HG03159 (cell line): ENCODE measurements around the gene TMEM179.
"Not testable (repeated sequence)": the region's sequence is repeated elsewhere in the genome, so short reads cannot be mapped to it uniquely, and the experiment has no call there.

Source experiments
- ATAC-seq: cut with Tn5 transposase; IDR thresholded peaks from one replicate; pipeline ENCODE4 v1.9.1; 2021; ENCODE audit warnings: mild to moderate bottlenecking, moderate library complexity; ENCODE audit not compliant: unreplicated experiment

TMEM179 gene

DNA sequence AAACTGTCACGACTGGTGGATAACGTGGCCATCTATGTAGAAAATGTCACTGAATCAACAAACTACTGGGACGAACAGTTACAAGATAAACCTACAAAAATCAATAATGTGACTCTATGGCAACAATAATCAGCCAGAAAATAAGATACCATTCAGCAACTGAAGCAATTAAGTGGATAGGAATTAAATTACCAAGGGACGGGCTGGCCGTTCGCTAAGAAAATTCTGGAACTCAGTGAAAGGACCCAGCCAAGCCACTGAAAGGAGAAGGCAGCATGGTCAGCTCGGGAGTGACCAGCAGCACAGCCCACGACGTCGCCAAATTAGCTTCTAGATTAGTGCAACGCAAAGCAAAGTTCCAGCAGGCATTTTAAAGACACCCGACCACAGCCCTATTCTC is 33.6 kb upstream of the TMEM179 start:
- no peak for ATAC-seq

DNA sequence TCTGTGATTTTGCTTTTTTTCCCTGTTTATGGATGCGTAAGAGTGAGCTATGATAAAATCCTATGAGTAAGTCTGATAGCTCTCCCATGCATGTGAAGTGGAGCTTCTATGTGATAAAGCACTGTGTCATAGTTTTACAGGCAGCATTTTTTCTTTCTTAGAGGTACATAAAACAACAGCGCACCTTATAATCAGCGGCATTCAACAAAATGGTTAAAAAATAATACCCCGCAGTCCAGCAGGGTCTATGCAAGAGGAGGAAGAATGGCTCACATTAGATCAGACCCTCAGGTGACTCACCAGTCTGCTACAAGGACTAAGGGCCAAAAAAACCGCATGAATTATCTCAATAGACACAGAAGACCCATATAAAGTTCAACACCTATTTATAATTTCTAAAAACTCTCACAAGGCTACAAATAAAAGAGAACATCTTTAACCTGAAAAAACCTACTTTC is 33.0 kb upstream of the TMEM179 start:
- ATAC-seq: no peak

DNA sequence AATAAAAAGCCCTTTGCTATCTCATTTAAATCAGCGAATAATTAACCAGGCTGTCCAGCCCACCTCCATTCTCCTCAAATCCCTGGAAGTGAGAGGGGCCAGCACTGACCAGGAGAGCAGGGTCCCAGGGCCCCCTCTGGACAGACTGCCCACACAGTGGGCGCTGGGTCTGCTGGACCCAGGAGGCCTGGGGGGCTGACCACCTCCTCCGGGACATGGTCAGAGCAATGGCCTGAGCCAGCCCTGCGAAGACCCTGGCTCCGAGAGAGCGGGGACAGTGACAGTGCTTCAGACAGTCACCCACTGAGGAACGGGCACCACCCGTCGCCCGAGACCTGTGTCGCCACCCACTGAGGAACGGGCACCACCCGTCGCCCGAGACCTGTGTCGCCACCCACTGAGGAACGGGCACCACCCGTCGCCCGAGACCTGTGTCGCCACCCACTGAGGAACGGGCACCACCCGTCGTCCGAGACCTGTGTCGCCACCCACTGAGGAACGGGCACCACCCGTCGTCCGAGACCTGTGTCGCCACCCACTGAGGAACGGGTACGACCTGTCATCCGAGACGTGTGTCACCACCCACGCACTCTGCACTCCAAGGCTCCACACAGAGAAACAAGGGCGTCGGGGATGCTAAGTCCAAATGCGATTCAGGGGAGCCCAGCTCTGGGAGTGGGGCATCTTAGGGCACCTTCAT is 32.4 kb upstream of the TMEM179 start:
- ATAC-seq: not testable (repeated sequence)

- no peak for ATAC-seq
Observed at GRCh38 chr14:104636131-104636530, 31.6 kb upstream of the TMEM179 start.

DNA sequence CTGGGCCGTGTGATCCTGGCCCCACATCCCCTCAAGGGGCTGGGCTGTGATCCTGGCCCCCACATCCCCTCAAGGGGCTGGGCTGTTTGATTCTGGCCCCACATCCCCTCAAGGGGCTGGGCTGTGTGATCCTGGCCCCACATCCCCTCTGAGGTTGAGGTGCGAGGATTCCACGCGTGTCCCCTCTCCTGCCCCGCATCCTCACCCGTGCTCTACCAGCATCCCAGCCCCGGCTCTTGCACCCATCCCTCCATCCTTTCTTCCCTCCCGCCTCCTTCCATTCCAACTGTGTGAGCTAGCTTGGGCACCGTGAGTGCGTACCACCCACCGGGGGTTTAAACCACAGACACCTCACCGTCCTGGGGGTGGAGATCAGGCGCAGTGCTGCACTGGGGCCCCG is 31.1 kb upstream of the TMEM179 start:
- ATAC-seq: no peak

DNA sequence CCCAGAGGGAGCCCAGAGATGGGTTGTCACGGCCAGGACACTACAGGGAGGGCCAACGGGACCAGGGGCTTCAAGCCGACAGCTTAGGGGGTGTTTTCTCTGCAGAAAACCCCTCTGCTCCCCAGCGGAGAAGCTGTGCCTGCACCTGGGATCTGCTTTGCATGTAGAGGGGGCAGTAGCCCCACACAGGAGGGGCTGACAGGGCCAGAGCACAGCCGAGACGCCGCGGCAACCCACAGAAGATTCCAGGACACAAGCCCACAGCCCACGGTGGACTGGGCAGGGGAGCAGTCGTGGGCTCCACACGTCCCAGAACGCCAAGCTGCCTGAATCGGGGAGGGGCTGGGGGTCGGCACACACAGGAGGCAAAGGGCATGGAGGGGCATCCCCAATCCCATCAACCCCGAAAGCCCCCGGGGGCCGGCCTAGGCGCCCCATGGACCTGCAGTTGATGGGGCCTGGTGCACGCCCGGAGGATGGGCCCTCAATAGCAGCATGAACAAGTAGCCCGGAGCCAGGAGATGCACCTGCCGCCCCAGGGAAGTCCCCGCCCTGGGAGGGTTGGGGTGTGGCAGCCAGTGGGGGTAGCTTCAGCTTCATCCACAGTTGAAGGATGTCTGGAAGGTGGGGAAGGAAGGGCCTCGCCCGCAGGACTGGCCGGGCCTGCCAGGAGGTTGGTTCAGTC is 30.5 kb upstream of the TMEM179 start:
- ATAC-seq: no peak

- no peak for ATAC-seq
Observed at GRCh38 chr14:104634138-104634760, 29.7 kb upstream of the TMEM179 start.

DNA sequence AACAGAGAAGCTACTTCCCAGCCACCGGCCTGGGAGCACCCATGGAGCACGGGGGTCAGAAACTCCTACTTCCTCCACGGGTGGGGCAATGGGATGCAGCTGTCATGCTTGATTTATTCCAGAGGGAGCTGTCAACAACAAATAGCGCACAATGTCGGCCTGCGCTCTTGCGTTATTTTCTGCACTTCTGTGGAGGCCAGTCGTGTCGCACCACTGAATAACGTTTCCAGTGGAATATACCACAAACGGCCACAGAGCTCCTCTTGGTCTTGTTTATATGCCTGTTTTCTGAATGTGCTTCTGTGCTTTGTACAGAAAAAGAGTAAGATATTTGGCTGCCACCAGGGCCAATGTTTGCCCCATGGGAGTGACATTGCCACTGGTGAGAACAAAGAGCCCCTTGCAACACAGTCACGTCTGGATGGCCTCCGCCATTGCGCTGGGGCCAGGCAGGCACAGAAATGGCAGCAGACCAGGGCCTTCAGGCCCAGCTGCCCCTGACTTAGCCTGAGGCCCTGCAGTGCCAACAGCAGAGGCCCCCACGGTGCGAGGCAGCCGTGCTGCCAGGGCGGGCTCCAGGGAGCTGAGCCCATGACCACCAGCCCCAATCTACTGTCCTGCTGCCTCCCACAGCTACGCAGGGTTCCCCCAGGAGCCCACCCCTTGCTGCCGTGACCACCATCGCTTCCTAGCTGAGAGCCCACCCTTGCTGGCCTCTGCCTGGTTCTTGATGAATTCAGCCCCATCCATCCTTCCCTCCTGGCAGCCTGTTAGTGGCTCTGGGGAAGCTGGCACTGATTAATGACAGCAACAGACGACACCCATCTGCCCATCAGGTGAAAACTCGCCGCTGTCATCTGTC is 28.9 kb upstream of the TMEM179 start:
- ATAC-seq: no peak

GRCh38 chr14:104632781-104633180 is 28.2 kb upstream of the TMEM179 start:
- ATAC-seq: no peak

GRCh38 chr14:104624939-104625338 is 20.4 kb upstream of the TMEM179 start:
- no peak for ATAC-seq

DNA sequence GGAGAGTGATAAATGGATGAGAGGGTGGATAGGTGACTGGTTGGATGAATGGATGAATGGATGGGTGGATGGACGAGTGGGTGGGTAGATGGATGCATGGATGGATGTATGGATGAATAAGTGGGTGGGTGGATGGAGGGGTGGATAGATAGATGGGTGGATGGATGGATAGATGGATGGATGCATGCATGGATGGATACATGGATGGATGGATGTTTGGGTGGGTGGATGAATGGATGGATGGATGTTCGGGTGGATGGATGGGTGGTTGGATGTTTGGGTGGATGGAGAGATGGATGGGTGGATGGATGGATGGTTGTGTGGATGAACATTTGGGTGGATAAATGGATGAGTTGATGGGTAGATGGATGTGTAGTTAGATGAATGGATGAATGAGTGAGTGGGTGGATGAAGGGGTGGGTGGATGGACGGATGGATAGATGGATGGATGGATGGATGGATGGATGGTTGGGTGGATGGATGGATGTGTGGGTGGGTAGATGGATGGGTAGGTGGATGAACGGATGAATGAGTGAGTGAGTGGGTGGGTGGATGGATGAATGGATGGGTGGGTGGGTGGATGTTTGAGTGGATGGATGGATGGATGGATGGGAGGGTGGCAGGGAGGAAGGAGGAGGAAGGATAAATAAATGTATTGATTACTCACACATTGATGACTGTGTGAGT is 9.7 kb upstream of the TMEM179 start:
- no peak for ATAC-seq

DNA sequence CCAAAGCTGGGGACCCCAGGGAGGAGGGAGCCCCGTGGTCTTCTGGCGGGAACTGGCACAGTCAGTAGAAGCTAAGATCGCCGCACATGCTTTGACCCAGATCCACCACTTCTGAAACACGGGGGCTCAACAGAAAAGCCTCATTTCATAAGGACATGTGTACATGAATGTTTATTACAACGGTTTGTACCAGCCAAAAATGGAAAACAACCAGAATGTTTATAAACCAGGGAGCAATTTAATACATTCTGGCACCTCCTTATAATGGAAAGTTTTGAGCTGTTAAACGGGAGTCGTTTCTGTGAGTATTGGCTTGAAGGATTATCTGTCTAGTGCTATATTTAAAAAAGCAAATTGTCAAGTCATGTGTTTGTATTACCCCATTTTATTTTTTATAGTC is 7.3 kb upstream of the TMEM179 start:
- ATAC-seq: no peak

DNA sequence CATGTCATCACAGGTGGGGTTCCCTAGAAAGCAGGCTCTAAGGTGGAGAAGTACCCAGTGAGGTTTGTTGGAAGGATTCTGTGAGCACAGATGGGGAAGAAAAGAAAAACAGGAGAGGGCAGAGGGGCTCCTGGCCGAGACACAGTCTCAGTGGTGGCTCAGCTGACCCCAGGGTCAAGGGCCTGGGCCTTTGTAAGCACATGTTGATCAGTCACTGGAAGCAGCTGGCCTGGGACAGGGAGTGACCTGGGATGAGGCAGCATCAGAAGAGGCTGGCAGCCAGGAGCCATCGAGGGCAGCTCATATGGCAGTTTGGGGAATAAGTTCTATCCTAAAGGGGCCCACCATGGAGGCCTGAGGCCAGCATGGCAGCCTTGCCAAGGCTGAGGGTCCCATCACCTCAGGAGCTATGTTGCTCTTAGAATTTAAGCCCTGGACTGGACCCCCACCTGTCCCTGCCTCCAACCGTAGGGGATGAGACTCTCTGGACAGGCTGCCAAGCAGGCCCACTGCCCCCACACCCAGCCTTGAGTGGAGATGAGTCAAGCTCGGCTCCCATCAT is 6.3 kb upstream of the TMEM179 start:
- ATAC-seq: no peak

DNA sequence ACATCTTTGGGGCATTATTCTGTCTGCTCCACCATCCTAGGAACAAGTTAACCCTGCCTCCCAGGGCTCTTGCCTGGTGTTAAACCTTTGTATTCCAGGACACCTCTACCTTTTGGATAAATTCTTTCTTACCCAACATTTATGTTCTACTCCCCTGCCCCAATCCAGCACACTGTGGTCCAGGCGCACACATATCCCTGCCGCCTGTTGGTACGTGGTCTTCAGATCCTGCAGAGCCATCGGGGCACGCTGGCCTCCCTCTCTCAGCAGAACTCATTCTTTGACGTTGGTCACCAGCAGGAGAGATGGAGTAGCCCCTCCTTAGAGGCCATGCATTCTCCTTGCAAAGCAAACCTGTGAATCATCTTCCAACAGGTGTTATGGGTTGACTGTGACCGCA is 5.1 kb upstream of the TMEM179 start:
- no peak for ATAC-seq

DNA sequence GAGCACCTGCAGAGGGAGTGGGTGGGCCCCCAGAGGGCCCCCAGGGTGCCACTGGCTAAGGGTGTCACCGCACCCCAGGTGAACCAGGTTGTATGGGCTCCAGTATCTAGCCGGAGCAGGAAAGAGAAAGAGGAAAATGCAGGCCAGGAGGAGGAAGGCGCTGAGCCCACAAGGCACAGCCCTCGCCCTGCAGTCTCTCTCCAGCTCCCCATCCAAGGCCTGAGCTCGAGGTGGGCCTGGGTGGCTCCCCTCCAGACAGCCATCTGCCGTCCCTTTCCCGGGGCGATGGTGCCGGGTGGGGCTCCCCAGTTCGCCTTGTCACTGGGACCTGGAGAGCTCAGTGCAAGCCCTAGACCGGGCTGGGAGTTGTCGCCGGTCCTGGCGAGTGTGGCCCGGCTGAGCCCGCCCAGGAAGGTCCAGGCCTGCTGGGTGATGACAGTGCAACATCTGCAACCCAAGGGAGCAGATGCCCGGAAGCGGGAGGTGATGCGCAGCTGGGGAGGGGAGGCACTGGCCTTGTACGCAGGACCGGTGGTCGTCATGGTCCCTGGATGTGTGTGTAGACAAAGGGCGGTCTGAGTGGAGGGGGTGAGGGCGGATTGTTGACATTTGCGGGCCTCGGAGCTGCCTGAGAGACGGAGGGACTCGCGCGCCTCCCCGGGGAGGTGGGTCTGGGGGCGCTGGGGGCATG is 716 bp downstream of the TMEM179 start:
- no peak for ATAC-seq

DNA sequence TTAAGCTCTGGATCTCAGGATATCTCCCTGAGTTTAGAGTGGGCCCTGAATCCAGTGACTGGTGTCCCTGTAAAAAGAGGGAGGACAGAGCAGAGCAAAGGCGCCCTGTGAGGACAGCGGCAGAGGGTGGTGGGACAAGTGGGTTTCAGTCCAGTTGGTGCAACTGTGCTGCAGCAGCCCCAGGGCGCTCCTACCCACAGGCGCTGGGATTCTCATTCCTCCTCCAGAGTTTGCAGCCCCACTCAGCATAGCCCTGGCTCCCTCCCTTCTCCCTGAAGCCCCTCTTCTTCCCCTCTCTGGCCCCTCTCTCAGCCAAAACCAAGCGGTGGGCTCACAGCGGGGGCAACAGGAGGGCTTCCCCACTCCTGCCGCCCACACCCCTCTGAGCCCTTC is 1.6 kb downstream of the TMEM179 start:
- no peak for ATAC-seq

DNA sequence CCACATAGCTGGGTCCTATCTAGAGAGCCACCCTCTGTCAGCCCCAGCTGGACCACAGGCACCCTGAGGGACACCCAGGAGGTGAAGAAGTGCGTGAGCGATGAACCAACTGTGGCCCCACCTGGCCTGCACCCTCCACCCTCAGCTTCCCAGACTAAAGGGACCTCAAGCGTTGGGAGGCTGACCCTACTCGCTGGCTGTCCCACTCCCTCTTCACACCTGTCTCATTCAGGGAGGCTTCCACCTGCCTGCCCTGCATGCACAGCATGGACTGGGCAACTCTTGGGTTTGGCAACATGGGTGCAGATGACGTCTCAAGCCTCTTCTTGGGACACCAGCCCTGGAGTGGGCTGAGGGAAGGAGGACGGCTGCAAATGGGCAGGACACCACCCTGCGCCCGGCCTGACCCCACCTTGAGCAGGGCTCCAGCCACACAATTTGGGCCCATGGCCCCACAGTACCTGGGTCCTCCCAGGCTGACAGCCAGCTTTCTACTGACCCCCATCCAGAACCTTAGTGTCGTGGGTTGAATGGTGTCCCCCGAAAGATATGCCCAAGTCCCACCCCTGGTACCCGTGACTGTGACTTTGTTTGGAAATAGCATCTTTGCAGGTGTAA is 2.1 kb downstream of the TMEM179 start:
- ATAC-seq: no peak

DNA sequence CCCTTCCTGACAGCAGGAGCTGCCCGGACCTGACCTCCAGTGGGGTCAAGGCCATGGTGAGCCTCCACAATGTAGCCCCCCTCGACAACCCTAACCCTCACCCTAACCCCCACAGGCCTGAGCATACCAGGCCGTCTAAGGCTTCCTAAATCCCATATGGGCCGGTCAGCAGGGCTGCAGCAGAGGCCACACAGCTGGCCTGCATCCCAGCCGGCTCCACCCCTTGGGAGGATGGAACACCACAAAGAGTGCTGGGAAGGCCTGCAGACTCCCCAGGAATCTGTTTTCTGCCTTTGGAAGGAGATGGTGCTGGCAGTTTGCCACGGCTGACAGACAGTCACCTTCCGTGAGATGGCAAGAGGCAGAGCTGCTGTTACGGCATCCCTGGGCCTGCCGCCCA is 2.8 kb downstream of the TMEM179 start:
- no peak for ATAC-seq

DNA sequence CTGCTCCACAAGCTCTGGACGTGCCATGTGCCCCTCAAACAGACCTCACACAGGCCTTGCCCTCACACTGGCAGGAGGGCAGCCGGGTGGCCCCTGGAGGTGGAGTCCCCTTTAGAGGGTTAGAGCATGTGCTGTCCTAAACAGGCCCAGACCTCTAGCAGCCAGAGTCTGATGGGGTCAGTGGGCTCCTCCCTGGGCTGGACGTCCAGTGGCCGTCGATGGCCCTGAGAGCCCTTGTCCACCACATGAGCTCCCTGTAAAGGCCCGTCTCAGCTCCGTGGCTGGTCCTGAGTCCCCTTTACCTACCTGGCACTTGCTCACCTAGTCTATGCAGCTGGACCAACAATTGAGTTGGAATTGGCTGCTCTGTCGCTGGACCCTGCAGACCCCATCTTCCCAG is 3.8 kb downstream of the TMEM179 start:
- ATAC-seq: no peak
